Right cardiac atrium (tissue), 5 donors: Measurements from ENCODE around the gene ORMDL2. TPM values are rescaled to one million over a fixed set of nuclear protein-coding genes. Genes with fewer than 3 reads are reported as not detected.
"Not testable (repeated sequence)": the region's sequence is repeated elsewhere in the genome, so short reads cannot be mapped to it uniquely, and the experiment has no call there.

ENCODE experiments used
- ATAC-seq, 2 donors: fragments of 200-7000 bp; cut with Tn5 transposase; one replicate each; pipeline versions ENCODE4 v1.8.0 to v1.9.1; 2020; ENCODE audit warnings: moderate library complexity in 2 of 2, mild to moderate bottlenecking in 1 of 2
- DNase-seq, 3 donors: peaks; one replicate each; pipeline ENCODE4 v3.0.0-alpha.2; 2020
- H3K27ac ChIP-seq: one replicate; pipeline ENCODE4 v1.5.1; 2013; ENCODE audit warnings: mild to moderate bottlenecking, low read length, control low read depth, moderate library complexity
- H3K27me3 ChIP-seq: one replicate; pipeline ENCODE4 v1.6.1; 2013; ENCODE audit not compliant: control insufficient read depth, insufficient read depth
- H3K4me1 ChIP-seq: one replicate; pipeline ENCODE4 v1.6.1; 2013; ENCODE audit warnings: low read length; ENCODE audit not compliant: control insufficient read depth, insufficient read depth
- H3K4me3 ChIP-seq: one replicate; pipeline ENCODE4 v1.5.1; 2013; ENCODE audit warnings: low read length, control low read depth
- H3K9me3 ChIP-seq: one replicate; pipeline ENCODE4 v1.6.1; 2013; ENCODE audit warnings: low read length; ENCODE audit not compliant: control insufficient read depth
- WGBS: extraction: QIAGEN DNeasy Blood & Tissue Kit; methylation state at CpG from one replicate; pipeline ENCODE4 v1.1.7; 2013; 5-methylcytosine and 5-hydroxymethylcytosine counted together
- intact Hi-C, 4 donors: fragments of 100-400 bp; cut with DNase I; formaldehyde crosslinking; loops; one replicate each; pipeline versions ENCODE4 v1.11.0 to v1.14.0; 2022 to 2023
- polyA plus RNA-seq: library from polyadenylated mRNA; stranded (reverse); fragments of 200-250 nt; gene quantifications from one replicate; pipeline ENCODE4 v1.2.3, GENCODE V29; 2013
- total RNA-seq, 4 donors: library from RNA; stranded (reverse); fragmentation: NEBNext Ultra II Directional; extraction: Animal tissue kit (Norgen Biotek cat#: 25700); gene quantifications; one replicate each; pipeline ENCODE4 v1.2.1, GENCODE V29; 2021
- donor health status: healthy with polysubstance abuse.
- donor health status: DM: no; HTN: yes; CAD: no.
- donor health status: DM: no; HTN: no; CAD: no.
- donor health status: DM: no; HTN: yes; CAD: no; lungs with severe emphysema.
- donor health status: DM: yes; HTN: yes; CAD: no.

Gene ORMDL2
- total and polyA plus RNA-seq, 5 donors = 13.8 to 23.8 (median 18.6) TPM

DNA sequence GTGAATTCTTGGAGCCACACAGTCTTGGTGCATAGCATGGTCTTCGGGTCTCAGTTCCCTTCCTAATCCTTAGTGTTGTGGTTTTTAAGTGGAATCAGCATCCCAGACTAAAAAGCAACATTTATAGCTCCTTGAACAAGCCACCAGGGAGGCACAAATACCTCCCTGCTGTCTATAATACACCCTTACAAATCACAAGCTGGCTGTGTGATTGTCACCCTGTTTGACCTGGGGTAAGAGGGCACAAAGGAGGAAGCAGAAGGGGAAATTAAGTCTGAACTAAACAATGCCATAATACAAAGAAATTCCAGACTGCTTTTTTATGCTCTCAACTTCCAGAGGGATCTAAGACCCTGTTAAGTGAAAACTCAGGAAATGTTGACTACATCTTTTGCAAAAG lies 32.6 kb downstream of the ORMDL2 start:
- Histone ChIP-seq H3K9me3 (no peaks in the 10 kb centered on the region), H3K4me1 (peaks cover 7% of the 10 kb centered on the region), H3K27ac (peak overlapping the region; percentile 18), H3K4me3 (no peak overlapping the region), H3K27me3 (no peaks in the 10 kb centered on the region)
- intact Hi-C loops = no loop called here
- ATAC-seq (no peak), DNase-seq (no peak)
- WGBS = 36% methylated on average over 1 of the region's 1 CpG

DNA sequence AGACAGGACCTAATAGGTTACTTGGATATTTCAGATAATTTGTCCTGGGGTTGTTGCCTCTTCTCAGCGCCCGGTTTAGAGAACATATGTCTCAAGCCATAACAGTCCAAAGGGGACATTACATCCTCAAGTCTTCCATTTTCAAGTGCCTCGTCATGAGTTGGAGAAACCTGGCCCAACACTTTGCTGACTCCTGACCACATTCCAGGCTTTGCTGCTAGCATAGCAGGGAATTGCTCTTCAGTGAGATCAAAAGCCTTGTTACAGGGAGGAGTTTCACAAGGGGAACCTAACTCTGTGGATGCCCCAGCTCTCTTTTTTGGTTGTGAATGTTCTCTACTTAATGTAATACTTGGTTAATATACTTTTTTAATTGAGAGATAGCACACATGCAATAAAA lies 33.1 kb downstream of the ORMDL2 start:
- H3K4me3 ChIP-seq = no peak overlapping the region
- DNase-seq (no peak), ATAC-seq (no peak)
- no peaks in the 10 kb centered on the region for H3K9me3 ChIP-seq
- WGBS = 81% methylated on average over 3 of the region's 3 CpGs
- no peaks in the 10 kb centered on the region for H3K27me3 ChIP-seq
- intact Hi-C loops = no loop called here
- peaks cover 7% of the 10 kb centered on the region for H3K4me1 ChIP-seq
- H3K27ac ChIP-seq = peak overlapping the region; percentile 17

GRCh38 chr12:55852740-55853139 lies 34.9 kb downstream of the ORMDL2 start:
- intact Hi-C loops = no loop called here
- ATAC-seq = no peak
- no peak for DNase-seq
- Histone ChIP-seq H3K4me1 (peaks cover 4% of the 10 kb centered on the region), H3K27me3 (no peaks in the 10 kb centered on the region), H3K4me3 (no peak overlapping the region), H3K27ac (no peak overlapping the region), H3K9me3 (no peaks in the 10 kb centered on the region)
- 37% methylated on average over 1 of the region's 1 CpG for whole genome bisulfite sequencing

DNA sequence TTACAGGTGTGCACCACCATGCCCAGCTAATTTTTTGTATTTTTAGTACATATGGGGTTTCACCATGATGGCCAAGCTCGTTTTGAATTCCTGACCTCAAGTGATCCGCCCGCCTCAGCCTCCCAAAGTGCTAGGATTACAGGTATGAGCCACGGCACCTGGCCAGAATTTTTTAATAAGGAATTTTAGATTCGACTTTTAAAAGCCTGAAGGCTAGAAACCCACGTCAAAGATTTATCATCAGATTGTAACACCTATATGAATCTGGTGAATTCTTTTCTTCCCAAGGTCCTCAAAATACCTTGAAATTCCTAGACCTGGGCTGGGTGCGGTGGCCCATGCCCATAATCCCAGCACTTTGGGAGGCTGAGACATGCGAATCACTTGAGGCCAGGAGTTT lies 43.6 kb downstream of the ORMDL2 start:
- Histone ChIP-seq H3K9me3 (no peaks in the 10 kb centered on the region), H3K27me3 (no peaks in the 10 kb centered on the region), H3K27ac (no peak overlapping the region), H3K4me3 (no peak overlapping the region), H3K4me1 (no peaks in the 10 kb centered on the region)
- ATAC-seq (no peak), DNase-seq (no peak)
- 92% methylated on average over 8 of the region's 8 CpGs for WGBS
- intact Hi-C loops = loop anchor here in 1 of 4 donors (5.0 kb wide), 1 partner anchor 41 kb away; no protein-coding TSS in a partner anchor

GRCh38 chr12:55861871-55862270 lies 44.0 kb downstream of the ORMDL2 start:
- 81% methylated on average over 3 of the region's 3 CpGs for WGBS
- no peak overlapping the region for H3K4me3 ChIP-seq
- intact Hi-C loops = loop anchor here in 1 of 4 donors (5.0 kb wide), 1 partner anchor 40 kb away; no protein-coding TSS in a partner anchor
- DNase-seq = no peak
- ATAC-seq = no peak
- H3K9me3 ChIP-seq = no peaks in the 10 kb centered on the region
- no peaks in the 10 kb centered on the region for H3K27me3 ChIP-seq
- H3K27ac ChIP-seq = no peak overlapping the region
- H3K4me1 ChIP-seq = no peaks in the 10 kb centered on the region

- Histone ChIP-seq H3K4me1 (no peaks in the 10 kb centered on the region), H3K9me3 (no peaks in the 10 kb centered on the region), H3K27me3 (no peaks in the 10 kb centered on the region), H3K4me3 (no peak overlapping the region), H3K27ac (no peak overlapping the region)
- ATAC-seq (no peak), DNase-seq (no peak)
- intact Hi-C loops = loop anchor here in 1 of 4 donors (5.0 kb wide), 1 partner anchor 40 kb away; no protein-coding TSS in a partner anchor
These were observed 44.4 kb downstream of the ORMDL2 start for GRCh38 chr12:55862286-55862685.

GRCh38 chr12:55862931-55863330 lies 45.1 kb downstream of the ORMDL2 start:
- H3K9me3 ChIP-seq, H3K4me3 ChIP-seq, H3K27me3 ChIP-seq, H3K27ac ChIP-seq, DNase-seq, ATAC-seq, H3K4me1 ChIP-seq: not testable (repeated sequence)
- intact Hi-C loops = loop anchor here in 1 of 4 donors (5.0 kb wide), 1 partner anchor 39 kb away; no protein-coding TSS in a partner anchor
- 94% methylated on average over 13 of the region's 13 CpGs for WGBS

- H3K27ac ChIP-seq = no peak overlapping the region
- DNase-seq (no peak), ATAC-seq (no peak)
- no peaks in the 10 kb centered on the region for H3K4me1 ChIP-seq
- intact Hi-C loops = no loop called here
- H3K27me3 ChIP-seq = no peaks in the 10 kb centered on the region
- H3K4me3 ChIP-seq = no peak overlapping the region
- WGBS = 87% methylated on average over 2 of the region's 2 CpGs
- H3K9me3 ChIP-seq = no peaks in the 10 kb centered on the region
These were observed 47.5 kb downstream of the ORMDL2 start for GRCh38 chr12:55865327-55865726.

GRCh38 chr12:55866454-55867004 lies 48.7 kb downstream of the ORMDL2 start:
- ATAC-seq, DNase-seq, H3K4me3 ChIP-seq, intact Hi-C loops, H3K27ac ChIP-seq, H3K27me3 ChIP-seq, H3K9me3 ChIP-seq, H3K4me1 ChIP-seq: not testable (repeated sequence)
- 97% methylated on average over 3 of the region's 3 CpGs for WGBS

Other genes with a start within 250 kb of the ORMDL2 start
- gene OR2AP1, start 245.6 kb upstream of the ORMDL2 start, total RNA-seq = not detected
- gene OR2AP1, start 245.6 kb upstream of the ORMDL2 start, polyA plus RNA-seq = not detected
- gene OR10P1, start 181.1 kb upstream of the ORMDL2 start, total RNA-seq = 1 to 10 TPM; 1.3 to 2.9 (median 1.4) TPM
- 1.6 TPM for gene OR10P1, start 181.1 kb upstream of the ORMDL2 start, polyA plus RNA-seq
- gene ITGA7, start 110.1 kb upstream of the ORMDL2 start, total RNA-seq = 100 to 1,000 TPM; 465 to 674 (median 604) TPM
- gene ITGA7, start 110.1 kb upstream of the ORMDL2 start, polyA plus RNA-seq = 288 TPM
- 100 to 1,000 TPM; 134 to 149 (median 139) TPM for gene BLOC1S1, start 102.0 kb upstream of the ORMDL2 start, total RNA-seq
- gene BLOC1S1, start 102.0 kb upstream of the ORMDL2 start, polyA plus RNA-seq = 205 TPM
- 10 to 100 TPM; 15.9 to 27.7 (median 23.3) TPM for gene RDH5, start 97.6 kb upstream of the ORMDL2 start, total RNA-seq
- 24.1 TPM for gene RDH5, start 97.6 kb upstream of the ORMDL2 start, polyA plus RNA-seq
- 1,000 to 10,000 TPM; 1,076 to 1,430 (median 1,264) TPM for gene CD63, start 89.0 kb upstream of the ORMDL2 start, total RNA-seq
- 1,376 TPM for gene CD63, start 89.0 kb upstream of the ORMDL2 start, polyA plus RNA-seq
- gene GDF11, start 74.9 kb upstream of the ORMDL2 start, total RNA-seq = 10 to 100 TPM; 16.2 to 17.5 (median 16.7) TPM
- 11.5 TPM for gene GDF11, start 74.9 kb upstream of the ORMDL2 start, polyA plus RNA-seq
- gene SARNP, start 317 bp upstream of the ORMDL2 start, total RNA-seq = 10 to 100 TPM; 50.3 to 55.7 (median 52.7) TPM
- 113 TPM for gene SARNP, start 317 bp upstream of the ORMDL2 start, polyA plus RNA-seq
- gene DNAJC14, start 11.5 kb downstream of the ORMDL2 start, total RNA-seq = 10 to 100 TPM; 19.0 to 24.1 (median 22.4) TPM
- 15.5 TPM for gene DNAJC14, start 11.5 kb downstream of the ORMDL2 start, polyA plus RNA-seq
- 10 to 100 TPM in 1 of 4 donors, 1 to 10 TPM in 3; 3.1 to 21.2 (median 5.6) TPM for gene MMP19, start 24.9 kb downstream of the ORMDL2 start, total RNA-seq
- gene MMP19, start 24.9 kb downstream of the ORMDL2 start, polyA plus RNA-seq = 6.9 TPM
- gene PYM1, start 109.9 kb downstream of the ORMDL2 start, total RNA-seq = 10 to 100 TPM; 15.4 to 19.0 (median 16.9) TPM
- 25.7 TPM for gene PYM1, start 109.9 kb downstream of the ORMDL2 start, polyA plus RNA-seq
- gene DGKA, start 113.1 kb downstream of the ORMDL2 start, total RNA-seq = 10 to 100 TPM; 11.3 to 25.9 (median 20.3) TPM
- 20.3 TPM for gene DGKA, start 113.1 kb downstream of the ORMDL2 start, polyA plus RNA-seq
- 1 to 10 TPM in 3 of 4 donors, under 1 TPM in 1; 0.86 to 2.2 (median 1.2) TPM for gene PMEL, start 148.0 kb downstream of the ORMDL2 start, total RNA-seq
- 0.45 TPM for gene PMEL, start 148.0 kb downstream of the ORMDL2 start, polyA plus RNA-seq
- gene CDK2, start 148.8 kb downstream of the ORMDL2 start, total RNA-seq = 10 to 100 TPM; 12.7 to 17.2 (median 13.6) TPM
- 8.1 TPM for gene CDK2, start 148.8 kb downstream of the ORMDL2 start, polyA plus RNA-seq
- 100 to 1,000 TPM; 111 to 132 (median 119) TPM for gene RAB5B, start 156.0 kb downstream of the ORMDL2 start, total RNA-seq
- gene RAB5B, start 156.0 kb downstream of the ORMDL2 start, polyA plus RNA-seq = 86.4 TPM
- gene SUOX, start 179.2 kb downstream of the ORMDL2 start, total RNA-seq = 10 to 100 TPM; 20.7 to 30.8 (median 29.3) TPM
- gene SUOX, start 179.2 kb downstream of the ORMDL2 start, polyA plus RNA-seq = 29.2 TPM
- 1 to 10 TPM; 5.6 to 8.7 (median 6.5) TPM for gene IKZF4, start 203.0 kb downstream of the ORMDL2 start, total RNA-seq
- gene IKZF4, start 203.0 kb downstream of the ORMDL2 start, polyA plus RNA-seq = 2.7 TPM
- gene RPS26, start 223.9 kb downstream of the ORMDL2 start, total RNA-seq = 10 to 100 TPM; 30.0 to 55.1 (median 39.7) TPM
- 739 TPM for gene RPS26, start 223.9 kb downstream of the ORMDL2 start, polyA plus RNA-seq